Fibroblast of the conjunctiva (primary cell): Measurements from ENCODE around the gene SLC2A4RG.
"Not testable (repeated sequence)": the region's sequence is repeated elsewhere in the genome, so short reads cannot be mapped to it uniquely, and the experiment has no call there.

Experiments
- DNase-seq: peaks from one replicate; pipeline ENCODE4 v3.0.0-alpha.2; 2010; ENCODE audit warnings: low read depth

SLC2A4RG gene

DNA sequence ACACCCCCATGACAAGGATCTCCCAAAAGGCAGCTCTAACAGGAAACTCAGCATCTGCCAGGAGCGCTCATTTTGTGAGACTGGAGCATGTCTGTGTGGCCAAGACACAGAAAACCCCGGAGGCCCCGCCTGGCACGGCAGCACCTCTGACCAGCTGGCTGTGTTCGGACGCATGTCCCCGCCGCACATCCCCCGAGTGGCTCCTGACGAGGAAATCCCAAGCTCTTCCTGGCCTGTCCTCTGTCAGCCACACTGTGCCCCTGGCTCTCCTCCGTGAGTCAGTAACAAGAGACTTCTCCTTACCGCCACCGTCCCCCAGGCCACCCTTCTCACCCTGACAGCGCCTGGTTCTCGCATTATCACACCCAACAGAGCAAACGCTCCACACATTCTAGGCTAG is 14.4 kb downstream of the SLC2A4RG start:
- DNase-seq: no peak

DNA sequence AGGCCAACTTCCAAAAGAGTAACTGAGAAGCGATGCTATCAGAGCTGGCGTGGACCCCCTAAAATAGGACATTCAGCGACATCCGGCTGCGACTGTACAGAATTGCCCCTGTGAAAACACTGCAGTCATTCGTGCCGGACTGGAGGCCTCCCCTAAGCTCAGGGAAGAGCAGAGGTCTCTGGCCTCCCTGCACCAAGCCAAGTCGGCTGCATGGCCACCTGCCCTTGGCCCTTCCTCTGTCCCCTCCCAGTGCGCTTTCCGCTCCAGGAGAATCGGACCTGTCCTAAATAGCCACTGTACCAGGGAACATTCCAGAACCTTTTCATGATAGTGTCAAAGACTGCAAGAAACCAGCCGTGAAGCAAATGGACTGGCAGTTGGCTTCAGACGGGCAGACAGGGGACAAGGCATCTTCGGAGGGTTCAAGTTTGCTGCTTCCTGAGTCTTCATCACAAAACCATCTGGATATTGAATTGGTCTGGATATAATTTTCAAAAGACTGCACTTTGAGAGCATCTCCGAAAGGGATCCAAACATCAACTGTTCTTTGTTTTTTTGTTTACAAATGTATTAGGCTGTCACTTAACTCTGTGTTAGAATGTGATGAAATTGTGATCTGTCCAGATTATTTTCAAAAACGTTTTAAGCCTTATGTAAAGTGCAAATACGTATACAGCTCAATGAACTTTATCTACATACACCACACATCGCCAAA is 16.5 kb downstream of the SLC2A4RG start:
- no peak for DNase-seq

DNA sequence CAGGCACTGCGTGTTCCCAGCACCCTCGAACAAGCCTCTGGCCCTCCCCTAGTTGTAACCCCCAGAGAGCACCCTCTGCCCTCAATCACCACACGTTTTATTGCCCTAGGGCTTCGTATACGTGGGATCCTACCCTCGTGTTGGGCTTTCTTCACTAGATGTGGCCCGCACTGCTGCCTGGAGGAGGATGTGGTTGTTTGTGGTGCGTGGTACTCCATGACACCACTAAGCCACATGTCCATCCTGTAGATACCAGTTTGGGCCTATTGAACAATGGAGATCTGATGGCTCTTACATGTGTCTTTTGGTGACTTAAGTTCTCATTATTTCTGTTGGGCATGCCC is 17.0 kb downstream of the SLC2A4RG start:
- no peak for DNase-seq

DNA sequence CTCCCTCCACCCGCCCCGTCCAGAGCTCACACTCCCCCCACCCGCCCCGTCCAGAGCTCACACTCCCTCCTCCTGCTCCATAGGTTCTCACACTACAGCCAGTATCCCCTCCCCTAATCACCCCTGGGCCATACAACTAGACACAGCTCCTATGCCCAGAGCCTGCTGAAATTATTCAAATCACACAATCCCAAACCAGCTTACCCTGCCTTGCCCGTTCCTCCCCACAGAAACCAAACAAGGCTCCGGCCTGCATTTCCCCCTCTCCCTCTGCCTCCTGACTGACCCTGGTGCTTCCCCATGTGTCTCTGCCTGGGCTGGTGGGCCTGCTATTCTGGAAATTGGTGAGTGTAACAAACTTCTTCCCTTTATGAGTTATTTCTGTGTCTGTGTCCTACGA is 18.6 kb downstream of the SLC2A4RG start:
- DNase-seq: no peak

DNA sequence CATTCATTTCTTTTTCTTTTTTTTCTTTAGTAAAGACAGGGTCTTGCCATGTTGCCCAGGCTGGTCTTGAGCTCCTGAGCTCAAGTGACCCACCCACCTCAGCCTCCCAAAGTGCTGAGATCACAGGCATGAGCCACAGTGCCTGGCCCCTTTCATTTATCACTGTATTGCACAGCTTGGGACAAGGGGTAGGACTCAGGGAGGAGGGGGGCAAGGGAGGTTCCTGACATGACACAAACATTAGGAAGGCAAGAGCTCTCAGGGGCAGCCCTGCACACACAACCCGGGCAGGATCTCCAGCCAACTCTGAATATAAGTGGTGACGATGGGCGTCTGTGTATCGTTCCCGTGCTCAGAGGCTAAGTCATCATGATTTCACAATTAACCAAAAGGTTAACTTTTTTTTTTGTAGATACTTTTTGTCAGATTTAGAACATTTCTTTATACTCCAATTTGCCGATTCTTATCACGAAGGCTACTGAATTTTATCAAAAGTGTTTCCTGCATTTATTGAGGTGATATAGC is 19.9 kb downstream of the SLC2A4RG start:
- no peak for DNase-seq

DNA sequence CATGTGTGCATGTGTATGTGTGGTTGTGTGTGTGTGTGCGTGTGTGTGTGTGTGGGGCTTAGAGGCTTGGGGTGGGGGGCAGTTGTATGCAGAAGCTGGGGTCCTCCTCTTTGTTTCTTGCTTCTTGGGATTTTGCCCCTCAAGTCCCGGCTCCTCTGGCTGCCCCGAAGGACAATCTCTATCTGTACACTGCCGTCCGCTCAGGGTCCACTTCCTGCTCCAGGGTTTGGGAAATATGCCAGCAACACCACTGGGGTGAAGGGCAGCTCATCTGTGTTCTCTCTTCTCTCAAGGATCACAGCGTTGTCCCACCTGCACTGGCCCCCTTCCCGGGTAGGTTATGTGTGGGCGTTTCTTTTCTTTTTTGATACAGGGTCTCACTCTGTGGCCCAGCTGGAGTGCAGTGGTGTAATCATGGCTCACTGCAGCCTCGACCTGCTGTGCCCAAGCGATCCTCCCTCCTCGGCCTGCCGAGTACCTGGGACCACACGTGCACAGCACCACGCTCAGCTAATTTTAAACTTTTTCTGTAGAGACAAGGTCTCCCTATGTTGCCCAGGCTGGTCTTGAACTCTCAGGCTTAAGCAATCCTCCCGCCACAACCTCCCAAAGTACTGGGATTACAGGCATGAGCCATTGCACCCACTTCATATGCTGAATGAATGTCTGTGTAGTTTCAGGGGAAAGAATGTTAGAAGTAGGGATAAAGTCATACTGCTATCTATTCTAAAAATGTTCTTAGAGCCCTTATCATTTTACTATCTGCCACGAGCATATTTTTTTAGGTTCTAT is 25.7 kb downstream of the SLC2A4RG start:
- no peak for DNase-seq

DNA sequence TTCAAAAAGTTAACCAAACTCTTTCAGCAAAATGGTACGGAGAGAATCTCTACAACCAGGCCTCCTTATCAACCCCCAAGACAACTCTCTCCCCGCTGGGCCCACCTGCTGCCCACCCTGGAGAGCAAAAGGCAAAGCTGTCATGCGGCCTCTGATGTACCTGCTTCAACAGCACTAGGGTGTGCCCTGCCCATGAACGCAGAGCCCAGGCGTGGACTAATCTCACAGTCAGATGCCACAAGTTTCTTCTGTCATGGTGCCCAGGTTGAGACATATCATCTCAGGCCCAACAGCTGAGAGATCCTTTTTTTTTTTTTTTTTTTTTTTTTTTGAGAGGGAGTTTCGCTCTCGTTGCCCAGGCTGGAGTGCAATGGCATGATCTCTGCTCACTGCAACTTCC is 26.3 kb downstream of the SLC2A4RG start:
- DNase-seq: no peak

DNA sequence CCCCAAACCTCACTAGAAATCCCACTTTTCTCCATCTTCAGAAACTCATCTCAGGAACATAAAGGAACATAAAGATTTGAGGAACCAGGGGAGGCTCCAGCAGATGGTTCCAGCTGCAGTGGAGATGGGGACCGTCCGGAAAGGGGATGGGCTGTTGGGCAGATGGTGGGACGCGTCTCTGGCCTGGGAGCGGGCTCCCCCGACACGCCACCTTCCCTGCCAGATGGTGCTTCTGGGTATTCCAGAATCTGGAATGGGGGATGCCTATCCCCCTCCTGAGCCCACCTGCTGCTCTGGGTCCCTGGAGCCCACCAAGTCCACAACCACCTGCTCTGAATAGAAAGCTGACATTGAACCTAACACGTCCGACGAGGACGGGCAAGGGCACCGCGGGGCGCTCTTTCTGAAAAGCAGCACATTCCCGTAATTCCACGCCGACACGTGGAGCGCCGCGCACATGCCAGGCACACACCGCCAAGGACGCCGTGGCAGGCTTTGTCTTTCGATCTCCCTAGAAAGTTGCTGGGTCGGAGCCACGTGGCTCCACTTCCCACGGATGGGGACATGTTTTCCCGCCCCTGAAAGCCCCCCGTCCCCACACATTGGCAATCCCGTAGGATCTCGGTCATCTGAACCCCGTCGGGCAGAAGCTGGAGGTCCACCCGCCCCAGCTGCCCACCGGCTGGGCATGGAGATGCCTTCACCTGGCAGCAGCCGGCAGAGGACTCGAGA is 27.3 kb downstream of the SLC2A4RG start:
- DNase-seq: no peak

DNA sequence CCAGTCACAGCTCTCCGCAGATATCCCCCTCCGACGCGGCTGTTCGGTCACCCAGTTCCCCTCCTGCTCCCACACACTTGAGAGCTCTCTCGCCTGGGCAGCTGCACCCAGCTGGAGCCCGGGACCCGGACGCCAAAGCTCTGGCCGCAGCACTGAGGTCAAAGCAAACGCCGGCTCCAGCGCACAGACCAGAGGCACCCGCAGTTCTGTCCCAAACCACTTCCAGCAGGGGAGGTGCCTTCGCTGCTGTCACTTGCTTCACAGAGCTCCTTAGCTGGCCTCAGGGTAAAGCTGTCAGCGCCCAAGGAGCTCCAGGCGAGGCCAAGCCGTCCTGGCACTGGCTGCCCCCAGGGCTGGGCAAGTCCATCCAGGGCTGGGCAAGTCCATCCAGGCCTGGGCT is 27.9 kb downstream of the SLC2A4RG start:
- no peak for DNase-seq

DNA sequence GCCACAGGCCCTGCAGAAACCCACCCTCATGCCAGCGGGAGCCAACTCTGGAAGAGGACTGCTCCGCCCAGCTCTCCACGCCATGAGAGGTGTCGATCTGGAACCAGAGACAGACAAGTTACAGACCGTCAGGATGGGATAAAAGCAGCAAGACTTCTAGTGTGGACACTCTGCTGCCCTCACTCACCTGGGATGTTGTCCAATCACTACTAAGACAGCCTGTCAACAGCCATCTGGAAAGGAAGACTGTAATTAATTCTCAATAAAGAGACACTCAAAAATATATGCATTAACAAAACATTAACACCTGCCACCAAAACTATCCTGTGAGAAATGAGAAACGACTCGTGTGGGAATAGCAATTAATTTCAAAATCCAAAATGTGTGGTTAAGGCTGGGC is 28.3 kb downstream of the SLC2A4RG start:
- no peak for DNase-seq

DNA sequence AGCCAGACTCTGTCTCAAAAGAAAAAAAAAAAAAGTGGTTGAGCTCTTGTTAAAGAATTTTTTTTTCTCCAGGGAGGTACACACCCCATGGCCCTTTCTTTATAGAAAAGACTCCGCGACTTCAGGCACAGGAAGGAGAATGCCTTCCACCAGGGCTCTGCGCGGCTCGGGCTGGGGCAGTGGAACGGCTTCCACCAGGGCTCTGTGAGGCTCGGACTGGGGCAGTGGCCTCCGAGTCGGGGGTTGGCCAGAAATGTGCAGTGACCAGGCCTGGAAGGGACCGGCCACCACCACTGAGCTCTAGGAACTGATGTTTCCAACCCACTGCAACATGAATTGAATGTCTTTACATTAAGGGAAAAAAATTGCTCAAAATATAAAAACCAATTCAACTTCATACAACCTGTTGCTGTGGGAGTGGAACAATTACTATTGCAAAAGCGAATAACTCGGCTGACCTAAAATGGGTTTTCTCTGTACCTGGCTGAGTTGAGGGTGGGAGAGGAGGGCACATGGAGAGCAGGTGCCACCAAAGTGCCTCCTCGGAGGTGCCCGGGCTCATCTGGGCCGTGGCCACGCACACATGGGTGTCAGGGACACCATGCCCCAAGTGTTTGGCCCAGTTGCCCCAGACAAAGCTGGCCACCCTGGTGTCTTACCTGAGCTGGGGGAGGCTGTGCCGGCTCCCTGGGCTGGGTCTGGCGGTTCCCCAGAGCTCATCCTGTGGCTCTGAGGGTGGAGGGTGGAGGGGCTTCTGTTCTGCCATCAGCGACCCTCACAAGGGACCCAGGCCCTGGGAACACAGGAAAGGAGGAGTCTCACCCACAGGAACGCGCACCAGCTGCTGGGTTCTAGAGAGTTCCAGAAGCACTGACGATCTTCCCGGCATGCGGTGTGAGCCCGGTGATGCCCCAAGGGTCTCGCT is 29.3 kb downstream of the SLC2A4RG start:
- no peak for DNase-seq

DNA sequence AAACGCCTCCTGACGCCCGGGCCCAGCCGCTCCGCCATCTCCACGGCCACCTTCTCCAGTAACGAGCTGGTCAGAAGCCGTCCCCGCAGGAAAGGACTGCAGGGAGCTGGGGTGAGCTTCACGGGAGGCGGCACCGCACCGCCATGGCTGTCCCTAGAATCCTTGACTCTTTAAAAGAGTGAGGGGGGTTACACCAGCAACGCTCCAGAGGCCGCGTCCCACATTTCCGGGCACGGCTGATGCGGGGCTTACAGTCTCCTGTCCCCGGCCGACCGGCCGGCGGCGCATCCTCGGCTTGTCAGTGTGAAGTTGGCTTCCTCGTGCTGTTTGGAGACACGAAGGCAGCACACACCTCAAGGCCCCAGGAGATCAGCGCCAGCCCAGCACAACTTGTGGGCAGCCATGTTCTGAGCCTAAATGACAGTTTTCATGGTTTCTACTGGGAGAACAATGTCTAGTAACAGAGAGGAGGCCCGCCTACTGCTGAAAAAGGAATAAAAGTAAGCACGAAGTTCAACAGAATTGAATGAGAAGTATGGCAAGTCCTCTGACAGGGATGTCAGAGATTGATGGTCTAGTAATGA is 30.4 kb downstream of the SLC2A4RG start:
- no peak for DNase-seq

DNA sequence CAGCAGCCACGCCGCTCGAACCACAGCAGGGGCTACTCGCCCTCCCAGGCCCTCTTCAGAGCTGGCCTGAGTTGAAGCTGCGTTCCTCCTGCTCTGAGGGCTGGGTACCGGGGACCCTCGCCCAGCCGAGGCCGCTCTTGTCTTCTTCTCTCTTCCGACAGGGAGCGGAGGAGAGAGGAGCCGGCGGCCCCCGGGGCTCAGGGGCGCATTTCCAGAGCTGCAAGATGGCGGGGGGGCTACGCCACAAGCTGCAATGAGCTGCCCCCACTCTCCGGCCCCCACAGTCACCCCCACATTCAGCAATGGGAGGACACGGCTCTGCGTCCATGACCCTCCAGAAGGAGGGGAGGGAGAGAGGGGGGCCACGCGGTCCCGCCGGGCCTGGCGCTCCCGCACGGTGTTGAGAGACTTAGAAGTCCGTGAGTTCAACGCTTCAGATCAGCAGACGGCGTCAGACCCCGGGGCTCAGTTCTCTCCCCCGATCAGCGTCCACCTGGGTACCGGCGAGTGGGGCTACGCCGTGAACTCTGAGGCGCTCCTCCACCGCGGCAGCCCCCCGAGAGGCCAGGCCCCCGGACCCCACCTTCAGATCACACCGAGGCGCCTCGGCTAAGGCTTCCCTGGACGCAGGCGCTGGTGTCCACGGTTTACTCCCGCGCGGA is 31.6 kb downstream of the SLC2A4RG start:
- no peak for DNase-seq

DNA sequence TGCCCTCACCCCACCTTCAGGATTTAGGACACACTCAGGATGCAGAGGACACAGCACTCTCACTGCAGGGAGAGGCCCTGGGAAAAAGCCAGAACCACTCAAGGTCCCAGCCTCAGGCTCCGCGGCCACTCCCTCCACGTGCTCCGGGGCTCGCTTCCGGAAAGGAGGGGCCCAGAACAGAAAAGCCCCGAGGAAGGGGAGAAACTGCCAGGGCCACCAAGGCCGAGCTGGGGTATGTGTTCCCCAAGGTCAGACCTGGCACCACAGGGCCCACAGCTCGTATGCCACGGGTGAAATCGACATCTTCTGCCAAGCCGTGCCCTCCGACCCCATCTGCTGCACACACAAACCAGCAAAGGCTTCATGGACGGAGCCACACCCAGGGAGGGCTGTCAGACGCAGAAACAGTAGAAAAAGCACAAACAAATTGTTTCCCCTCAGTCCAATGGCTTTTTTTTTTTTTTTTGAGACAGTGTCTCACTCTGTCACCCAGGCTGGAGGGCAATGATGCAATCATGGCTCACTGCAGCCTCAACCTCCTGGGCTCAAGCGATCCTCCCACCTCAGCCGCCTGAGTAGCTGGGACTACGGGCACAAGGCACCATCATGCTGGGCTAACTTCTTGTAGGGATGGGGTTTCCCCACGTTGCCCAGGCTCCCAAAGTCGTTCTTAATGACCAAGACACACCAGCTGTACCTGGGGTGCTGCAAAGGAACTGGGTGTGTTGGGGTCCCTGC is 33.4 kb downstream of the SLC2A4RG start:
- DNase-seq: no peak

DNA sequence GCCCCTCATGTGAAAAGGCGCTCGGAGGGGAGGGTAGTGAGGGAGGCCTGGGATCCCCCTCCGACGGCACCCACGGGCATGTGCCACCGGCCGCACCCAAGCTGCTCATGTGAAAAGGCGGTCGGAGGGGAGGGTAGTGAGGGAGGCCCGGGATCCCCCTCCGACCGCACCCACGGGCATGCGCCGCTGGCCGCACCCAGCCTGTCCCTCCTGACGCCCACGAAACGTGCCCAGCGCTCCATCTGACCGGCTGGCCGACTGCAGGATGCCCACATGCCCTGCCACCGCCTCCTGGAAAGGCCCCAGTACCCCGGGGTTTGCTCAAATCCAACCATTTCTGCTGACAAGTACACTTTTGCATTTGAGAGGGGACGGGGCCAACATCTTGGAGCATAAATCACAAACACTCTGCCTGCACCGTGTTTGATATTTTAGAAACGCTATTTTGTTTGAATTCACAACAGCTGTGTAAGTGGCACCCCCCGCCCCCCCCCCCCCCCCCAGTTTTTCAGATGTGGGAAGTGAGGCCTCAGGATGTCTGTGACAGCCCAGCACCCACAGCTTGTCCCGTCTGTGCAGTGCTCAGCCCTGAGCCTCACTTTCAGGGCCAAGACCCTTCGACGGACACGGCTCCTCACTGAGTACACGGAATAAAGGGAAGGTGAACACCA is 34.1 kb downstream of the SLC2A4RG start:
- no peak for DNase-seq

DNA sequence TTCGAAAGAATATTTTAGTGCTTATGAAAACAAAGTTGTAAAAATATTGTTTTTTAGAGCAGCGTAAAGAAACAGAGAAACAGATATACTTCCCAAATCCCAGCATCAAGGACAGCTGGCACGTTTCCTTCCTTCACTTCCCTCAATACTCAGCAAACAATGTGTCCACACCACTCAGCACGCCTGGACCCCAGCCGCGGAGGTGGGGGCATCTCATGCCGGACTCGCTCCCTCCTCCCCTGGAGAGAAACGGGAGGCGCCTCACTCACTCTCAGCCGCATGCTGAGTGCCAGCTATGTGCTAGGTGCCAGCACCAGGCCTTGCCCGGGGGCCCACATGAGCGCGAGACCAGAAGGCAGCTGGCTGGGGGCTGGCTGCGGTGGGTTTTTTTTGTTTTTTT is 34.7 kb downstream of the SLC2A4RG start:
- no peak for DNase-seq

DNA sequence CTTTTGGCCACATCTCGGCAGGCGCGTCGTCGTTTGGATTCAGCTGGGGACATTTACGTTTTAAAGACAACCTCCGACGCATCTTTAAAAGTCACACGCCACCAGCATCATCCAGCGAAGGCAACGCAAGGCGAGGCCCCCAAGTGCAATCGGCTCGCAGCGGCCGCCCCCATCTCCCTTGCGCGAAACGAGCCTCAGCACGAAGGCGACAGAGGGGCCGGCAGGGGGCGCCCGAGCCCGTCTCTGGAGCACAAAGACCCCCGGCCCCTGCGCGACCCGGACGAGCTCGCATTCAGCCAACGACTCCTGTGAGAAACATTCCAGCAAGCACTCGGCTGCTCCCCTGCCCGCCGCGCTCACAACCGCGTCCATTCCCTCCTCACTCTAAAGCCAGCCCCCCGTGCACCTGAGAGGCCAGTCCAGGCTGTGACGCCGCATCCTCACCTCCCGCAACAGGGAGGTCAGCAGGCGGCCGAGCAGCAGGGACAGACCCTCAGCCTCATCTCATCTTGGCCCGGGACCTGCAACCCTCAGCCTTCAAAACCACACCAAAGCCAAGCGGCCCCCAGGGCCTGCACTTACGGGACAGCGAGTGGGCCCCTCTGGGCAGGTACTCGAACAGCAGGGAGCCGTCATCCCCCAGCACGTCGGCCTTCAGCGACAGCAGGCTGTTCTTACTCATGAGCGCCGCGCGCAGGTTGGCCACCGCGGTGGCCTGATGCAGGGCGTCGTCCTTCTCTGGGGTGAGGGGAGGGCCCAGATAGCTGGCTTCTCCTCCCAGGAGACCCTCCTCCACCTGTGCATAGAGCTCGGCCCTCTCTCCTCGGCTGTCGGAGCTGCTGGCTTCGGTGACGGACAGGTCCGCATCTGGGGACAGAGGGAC is 35.8 kb downstream of the SLC2A4RG start:
- DNase-seq: no peak

DNA sequence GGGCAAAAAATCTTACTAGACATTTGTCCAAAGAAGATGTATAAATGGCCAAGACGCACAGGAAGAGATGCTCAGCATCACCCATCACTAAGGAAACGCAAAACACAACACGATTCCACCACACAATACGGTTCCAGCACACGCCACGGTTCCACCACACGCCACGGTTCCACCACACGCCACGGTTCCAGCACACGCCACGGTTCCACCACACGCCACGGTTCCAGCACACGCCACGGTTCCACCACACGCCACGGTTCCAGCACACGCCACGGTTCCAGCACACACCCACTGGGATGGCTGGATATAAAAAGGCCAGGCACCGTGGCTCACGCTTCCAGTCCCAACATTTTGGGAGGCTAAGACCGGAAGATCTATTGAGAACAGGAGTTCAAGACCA is 37.3 kb downstream of the SLC2A4RG start:
- DNase-seq: not testable (repeated sequence)

DNA sequence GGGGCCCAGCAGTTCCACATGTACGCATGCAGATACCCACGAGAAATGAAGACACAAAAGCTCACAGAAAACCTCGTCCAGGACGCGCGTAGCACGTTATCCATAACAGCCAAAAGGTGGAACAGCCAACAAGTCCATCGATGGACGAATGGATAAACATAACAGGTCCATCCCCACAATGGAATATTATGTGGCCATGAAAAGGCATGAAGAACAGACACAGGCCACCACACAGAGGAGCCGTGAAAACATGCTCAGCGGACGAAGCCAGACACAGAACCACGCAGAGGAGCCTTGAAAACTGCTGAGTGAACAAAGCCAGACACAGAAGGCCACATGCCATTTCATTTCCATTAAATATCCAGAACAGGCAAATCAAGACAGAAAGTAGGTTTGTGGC is 38.0 kb downstream of the SLC2A4RG start:
- DNase-seq: no peak
